ENCODE data around the gene CFAP299. TPM values are rescaled to one million over a fixed set of nuclear protein-coding genes. Genes with fewer than 3 reads are reported as not detected.
"Not testable (repeated sequence)": the region's sequence is repeated elsewhere in the genome, so short reads cannot be mapped to it uniquely, and the experiment has no call there.

Gene CFAP299
- total and polyA plus RNA-seq, 5 experiments from 2014 or later, result 0.37 to 0.74 TPM; not detected in 3

DNA sequence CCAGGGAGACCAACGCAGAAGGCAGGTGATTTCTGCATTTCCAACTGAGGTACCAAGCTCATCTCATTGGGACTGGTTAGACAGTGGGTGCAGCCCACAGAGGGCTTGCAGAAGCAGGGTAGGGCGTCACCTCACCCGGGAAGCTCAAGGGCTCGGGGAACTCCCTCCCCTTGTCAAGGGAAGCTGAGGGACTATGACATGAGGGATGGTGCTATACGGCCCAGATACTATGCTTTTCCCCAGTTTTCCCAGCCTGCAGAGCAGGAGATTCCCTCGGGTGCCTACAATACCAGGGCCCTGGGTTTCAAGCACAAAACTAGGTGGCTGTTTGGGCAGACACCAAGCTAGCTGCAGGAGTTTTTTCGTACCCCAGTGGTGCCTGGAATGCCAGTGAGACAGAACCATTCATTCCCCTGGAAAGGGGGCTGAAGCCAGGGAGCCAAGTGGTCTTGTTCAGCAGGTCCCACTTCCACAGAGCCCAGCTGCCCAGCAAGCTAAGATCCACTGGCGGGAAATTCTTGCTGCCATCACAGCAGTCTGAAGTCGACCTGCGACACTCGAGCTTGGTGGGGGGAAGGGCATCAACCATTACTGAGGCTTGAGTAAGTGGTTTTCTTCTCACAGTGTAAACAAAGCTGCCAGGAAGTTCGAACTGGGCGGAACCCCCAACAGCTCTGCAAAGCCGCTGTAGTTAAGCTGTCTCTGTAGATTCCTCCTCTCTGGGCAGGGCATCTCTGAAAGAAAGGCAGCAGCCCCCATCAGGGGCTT, 103.9 kb downstream of the CFAP299 start:
- ATAC-seq, result peak; percentile 70 to 76
- H3K27ac Mint-ChIP-seq, result peak overlapping the region; percentile 18 to 89 (median 84)
- DNase-seq, result peak in 8 of 10 donors; percentile 3 to 74 (median 38)
- POLR2A ChIA-PET, result interaction anchor here (1.0 to 1.9 kb wide), 5 partner anchors 12 to 256 kb away, joined by 3 to 11 read pairs (median 3); no protein-coding TSS in a partner anchor
- H3K36me3 Mint-ChIP-seq, result peaks cover 0 to 36% (median 15%) of the 10 kb centered on the region in 3 donors
- not testable (repeated sequence) for H3K27me3 Mint-ChIP-seq
- peaks cover 16 to 35% (median 32%) of the 10 kb centered on the region in 4 donors for H3K4me1 Mint-ChIP-seq
- H3K4me3 Mint-ChIP-seq, result peak overlapping the region in 9 of 10 donors; percentile 12 to 60 (median 45)
- H3K9me3 Mint-ChIP-seq, result peaks cover 18 to 57% (median 34%) of the 10 kb centered on the region in 9 donors

GRCh38 chr4:80446248-80446647, 110.7 kb downstream of the CFAP299 start:
- Mint-ChIP-seq H3K4me1 (peaks cover 0 to 2% (median 0%) of the 10 kb centered on the region in 4 donors), H3K36me3 (peaks cover 0 to 25% (median 7%) of the 10 kb centered on the region in 3 donors), H3K27me3 (no peaks in the 10 kb centered on the region), H3K27ac (peak overlapping the region in 4 of 10 donors; percentile 1 to 28 (median 14)), H3K9me3 (peaks cover 14 to 49% (median 33%) of the 10 kb centered on the region in 9 donors), H3K4me3 (no peak overlapping the region)
- DNase-seq (no peak), ATAC-seq (no peak)
- POLR2A ChIA-PET, result no interaction called here

- POLR2A ChIA-PET, result no interaction called here
- H3K4me3 Mint-ChIP-seq, result no peak overlapping the region
- H3K27me3 Mint-ChIP-seq, result no peaks in the 10 kb centered on the region
- peak overlapping the region in 4 of 10 donors; percentile 1 to 28 (median 14) for H3K27ac Mint-ChIP-seq
- peaks cover 10 to 45% (median 30%) of the 10 kb centered on the region in 9 donors for H3K9me3 Mint-ChIP-seq
- ATAC-seq, result no peak
- peaks cover 0 to 2% (median 0%) of the 10 kb centered on the region in 4 donors for H3K4me1 Mint-ChIP-seq
- H3K36me3 Mint-ChIP-seq, result peaks cover 0 to 23% (median 7%) of the 10 kb centered on the region in 3 donors
- no peak for DNase-seq
Measured at GRCh38 chr4:80446664-80447063, 111.1 kb downstream of the CFAP299 start.

DNA sequence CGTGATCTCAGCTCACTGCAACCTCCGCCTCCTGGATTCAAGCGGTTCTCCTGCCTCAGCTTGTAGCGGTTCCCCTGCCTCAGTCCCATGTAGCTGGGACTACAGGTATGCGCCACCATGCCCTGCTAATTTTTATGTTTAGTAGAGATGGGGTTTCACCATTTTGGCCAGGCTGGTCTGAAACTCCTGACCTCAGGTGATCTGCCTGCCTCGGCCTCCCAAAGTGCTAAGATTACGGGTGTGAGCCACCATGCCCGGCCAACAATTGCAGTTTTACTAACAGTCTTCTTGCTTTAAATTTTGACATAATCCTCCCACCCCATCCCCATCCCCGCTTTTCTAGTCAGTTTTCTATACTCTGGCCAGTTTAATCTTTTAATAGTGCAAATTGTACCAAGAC, 112.0 kb downstream of the CFAP299 start:
- Mint-ChIP-seq H3K4me1 (peaks cover 0 to 2% (median 0%) of the 10 kb centered on the region in 4 donors), H3K9me3 (peaks cover 4 to 36% (median 22%) of the 10 kb centered on the region in 9 donors), H3K36me3 (peaks cover 0 to 19% (median 4%) of the 10 kb centered on the region in 3 donors), H3K4me3 (no peak overlapping the region), H3K27ac (peak overlapping the region in 1 of 10 donors; percentile 25), H3K27me3 (no peaks in the 10 kb centered on the region)
- no peak for ATAC-seq
- POLR2A ChIA-PET, result no interaction called here
- no peak for DNase-seq

DNA sequence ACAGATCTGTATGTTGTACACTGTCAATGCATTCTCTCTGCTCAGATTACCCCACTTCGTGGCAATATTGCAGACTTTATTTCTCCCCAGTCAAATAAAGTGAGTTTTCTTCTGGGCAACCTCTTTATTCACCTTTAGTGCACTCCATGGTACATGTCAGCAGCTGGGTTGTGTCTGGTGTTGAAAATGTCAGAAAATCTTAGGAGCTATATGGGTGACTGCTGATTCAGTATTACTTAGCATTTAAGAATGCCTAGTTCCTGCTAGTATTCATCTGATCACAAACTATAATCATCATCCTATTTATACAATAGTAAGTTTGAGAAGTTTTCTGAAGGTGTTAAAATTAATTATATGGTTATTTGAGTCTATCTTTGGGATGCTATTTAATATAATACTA, 112.5 kb downstream of the CFAP299 start:
- H3K36me3 Mint-ChIP-seq, result peaks cover 0 to 18% (median 0%) of the 10 kb centered on the region in 3 donors
- peaks cover 0 to 31% (median 16%) of the 10 kb centered on the region in 9 donors for H3K9me3 Mint-ChIP-seq
- POLR2A ChIA-PET, result no interaction called here
- H3K27me3 Mint-ChIP-seq, result no peaks in the 10 kb centered on the region
- H3K4me1 Mint-ChIP-seq, result peaks cover 0 to 2% (median 0%) of the 10 kb centered on the region in 4 donors
- H3K4me3 Mint-ChIP-seq, result no peak overlapping the region
- ATAC-seq, result no peak
- no peak for DNase-seq
- peak overlapping the region in 4 of 10 donors; percentile 4 to 52 (median 30) for H3K27ac Mint-ChIP-seq

- no peak for DNase-seq
- Mint-ChIP-seq H3K27me3 (no peaks in the 10 kb centered on the region), H3K4me3 (no peak overlapping the region), H3K4me1 (peaks cover 0 to 2% (median under 1%) of the 10 kb centered on the region in 4 donors), H3K27ac (no peak overlapping the region), H3K36me3 (peaks cover 0 to 21% (median 12%) of the 10 kb centered on the region in 3 donors), H3K9me3 (peaks cover 0 to 26% (median 7%) of the 10 kb centered on the region in 9 donors)
- POLR2A ChIA-PET, result interaction anchor here (0.6 kb wide), 1 partner anchor 42 kb away, joined by 3 read pairs; no protein-coding TSS in a partner anchor
- ATAC-seq, result no peak
Measured at GRCh38 chr4:80452055-80452454, 116.5 kb downstream of the CFAP299 start.

DNA sequence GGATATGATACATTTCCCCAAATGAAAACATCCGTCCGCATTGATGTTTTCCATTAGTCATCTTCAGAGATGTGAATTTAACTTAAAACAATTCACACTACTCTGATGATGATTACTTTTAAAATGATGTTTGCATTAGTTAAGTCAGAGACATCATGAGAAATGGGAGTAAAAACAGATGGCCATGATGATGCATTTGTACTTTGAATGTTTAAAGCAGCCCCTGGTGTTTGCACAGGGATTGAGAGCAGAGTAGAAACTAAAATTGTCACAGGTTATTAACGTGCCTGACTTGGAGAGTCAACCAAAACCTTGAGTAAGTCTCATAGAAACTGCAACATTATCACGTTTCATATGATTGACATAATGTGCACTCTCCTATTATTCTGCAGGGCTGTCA, 117.2 kb downstream of the CFAP299 start:
- H3K4me3 Mint-ChIP-seq, result no peak overlapping the region
- ATAC-seq, result no peak

GRCh38 chr4:80454040-80454439, 118.5 kb downstream of the CFAP299 start:
- H3K36me3 Mint-ChIP-seq, result peaks cover 0 to 21% (median 12%) of the 10 kb centered on the region in 3 donors
- H3K27me3 Mint-ChIP-seq, result no peaks in the 10 kb centered on the region
- H3K27ac Mint-ChIP-seq, result no peak overlapping the region
- H3K4me1 Mint-ChIP-seq, result peaks cover 0 to 4% (median under 1%) of the 10 kb centered on the region in 4 donors
- DNase-seq (no peak), ATAC-seq (no peak)
- H3K4me3 Mint-ChIP-seq, result no peak overlapping the region
- POLR2A ChIA-PET, result no interaction called here
- peaks cover 0 to 22% (median 7%) of the 10 kb centered on the region in 9 donors for H3K9me3 Mint-ChIP-seq

More for the DNA sequence above, 117.2 kb downstream of the CFAP299 start:
- POLR2A ChIA-PET, result no interaction called here
- peaks cover 0 to 2% (median under 1%) of the 10 kb centered on the region in 4 donors for H3K4me1 Mint-ChIP-seq
- peaks cover 0 to 21% (median 12%) of the 10 kb centered on the region in 3 donors for H3K36me3 Mint-ChIP-seq
- DNase-seq, result no peak
- H3K27me3 Mint-ChIP-seq, result no peaks in the 10 kb centered on the region
- peaks cover 0 to 25% (median 7%) of the 10 kb centered on the region in 9 donors for H3K9me3 Mint-ChIP-seq
- H3K27ac Mint-ChIP-seq, result no peak overlapping the region

GRCh38 chr4:80454556-80454955, 119.0 kb downstream of the CFAP299 start:
- POLR2A ChIA-PET, result no interaction called here
- DNase-seq (no peak), ATAC-seq (no peak)
- Mint-ChIP-seq H3K9me3 (peaks cover 0 to 22% (median 7%) of the 10 kb centered on the region in 9 donors), H3K27me3 (no peaks in the 10 kb centered on the region), H3K4me1 (peaks cover 2 to 9% (median 4%) of the 10 kb centered on the region in 4 donors), H3K27ac (no peak overlapping the region), H3K36me3 (peaks cover 0 to 21% (median 12%) of the 10 kb centered on the region in 3 donors), H3K4me3 (no peak overlapping the region)

GRCh38 chr4:80459918-80460473, 124.5 kb downstream of the CFAP299 start:
- peak in 1 of 2 donors; percentile 33 for ATAC-seq
- DNase-seq, result peak in 4 of 10 donors; percentile 1 to 27 (median 10)
- POLR2A ChIA-PET, result interaction anchor here (1.7 kb wide), 1 partner anchor 41 kb away, joined by 5 read pairs; no protein-coding TSS in a partner anchor
- Mint-ChIP-seq H3K4me1 (peaks cover 14 to 39% (median 33%) of the 10 kb centered on the region in 4 donors), H3K9me3 (peaks cover 0 to 14% (median 4%) of the 10 kb centered on the region in 9 donors), H3K4me3 (no peak overlapping the region), H3K27ac (peak overlapping the region in 5 of 10 donors; percentile 31 to 75 (median 49)), H3K36me3 (peaks cover 0 to 15% (median 0%) of the 10 kb centered on the region in 3 donors), H3K27me3 (no peaks in the 10 kb centered on the region)

DNA sequence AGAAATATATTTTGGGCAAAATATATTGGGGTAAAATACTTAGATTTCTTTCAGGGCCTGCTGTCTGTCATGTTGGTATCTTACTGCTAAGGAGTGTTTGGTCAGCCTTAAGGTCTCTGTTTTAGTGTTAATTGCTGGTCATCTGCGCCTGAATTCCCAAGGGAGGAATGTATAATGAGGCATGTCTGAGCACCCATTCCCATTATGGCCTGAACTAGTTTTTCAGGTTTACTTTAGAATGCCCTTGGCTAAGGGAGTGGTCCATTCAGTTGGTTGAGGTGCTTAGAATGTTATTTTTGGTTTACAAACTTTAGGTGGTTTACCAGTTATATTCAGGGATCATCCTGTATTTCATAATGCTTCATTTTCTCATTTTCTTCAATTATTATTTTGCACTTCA, 125.9 kb downstream of the CFAP299 start:
- Mint-ChIP-seq H3K4me3 (peak overlapping the region in 2 of 10 donors; percentile 22 to 27), H3K27ac (peak overlapping the region in 2 of 10 donors; percentile 18 to 22)
- no peak for ATAC-seq

DNA sequence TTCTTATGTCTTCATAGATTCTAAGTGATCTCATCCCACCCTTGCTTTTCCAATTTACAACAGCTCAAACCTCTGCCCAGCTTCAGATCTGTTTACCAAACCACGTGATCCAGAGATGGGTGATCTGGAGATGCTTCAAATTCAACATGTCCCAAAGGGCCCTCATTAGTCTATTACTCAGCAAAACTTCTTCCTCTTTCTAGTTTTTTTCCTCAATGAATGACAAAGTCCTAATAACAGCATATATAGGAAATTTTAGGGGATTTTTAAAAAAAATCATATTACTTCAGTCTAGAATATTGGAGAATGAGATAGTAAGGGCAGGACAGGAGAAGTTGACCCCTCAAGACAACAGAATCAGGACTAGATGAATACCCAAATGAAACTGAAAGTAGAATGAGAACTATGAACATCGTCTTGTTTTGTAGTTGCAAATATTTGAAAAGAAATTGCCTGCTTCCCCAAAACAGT, 127.1 kb downstream of the CFAP299 start:
- peak overlapping the region; percentile 73 to 95 (median 84) for H3K27ac Mint-ChIP-seq
- POLR2A ChIA-PET, result no interaction called here
- ATAC-seq (peak in 1 of 2 donors; percentile 59), DNase-seq (peak in 3 of 10 donors; percentile 20 to 30 (median 27))
- H3K36me3 Mint-ChIP-seq, result peaks cover 0 to 20% (median 7%) of the 10 kb centered on the region in 3 donors
- H3K4me1 Mint-ChIP-seq, result peaks cover 19 to 40% (median 37%) of the 10 kb centered on the region in 4 donors
- no peaks in the 10 kb centered on the region for H3K27me3 Mint-ChIP-seq
- H3K4me3 Mint-ChIP-seq, result peak overlapping the region; percentile 64 to 86 (median 78)
- H3K9me3 Mint-ChIP-seq, result peaks cover 0 to 20% (median 5%) of the 10 kb centered on the region in 9 donors

More for the DNA sequence above, 125.9 kb downstream of the CFAP299 start:
- DNase-seq, result no peak
- Mint-ChIP-seq H3K36me3 (peaks cover 0 to 18% (median 0%) of the 10 kb centered on the region in 3 donors), H3K27me3 (no peaks in the 10 kb centered on the region), H3K4me1 (peaks cover 14 to 39% (median 33%) of the 10 kb centered on the region in 4 donors), H3K9me3 (peaks cover 0 to 16% (median 4%) of the 10 kb centered on the region in 9 donors)
- POLR2A ChIA-PET, result interaction anchor here (1.7 kb wide), 1 partner anchor 40 kb away, joined by 5 read pairs; no protein-coding TSS in a partner anchor

All from naive thymus-derived CD8-positive, alpha-beta T cell (primary cell).